SW480 (cell line): Measurements from ENCODE around the gene MRFAP1L1.
"Not testable (repeated sequence)": the region's sequence is repeated elsewhere in the genome, so short reads cannot be mapped to it uniquely, and the experiment has no call there.

Experiments
- DNase-seq: peaks from one replicate; pipeline ENCODE4 v3.0.0-alpha.2; 2016; ENCODE audit warnings: low spot score

Gene MRFAP1L1

GRCh38 chr4:6688879-6689505 lies 20.7 kb downstream of the MRFAP1L1 start:
- peak; percentile 92 for DNase-seq

DNA sequence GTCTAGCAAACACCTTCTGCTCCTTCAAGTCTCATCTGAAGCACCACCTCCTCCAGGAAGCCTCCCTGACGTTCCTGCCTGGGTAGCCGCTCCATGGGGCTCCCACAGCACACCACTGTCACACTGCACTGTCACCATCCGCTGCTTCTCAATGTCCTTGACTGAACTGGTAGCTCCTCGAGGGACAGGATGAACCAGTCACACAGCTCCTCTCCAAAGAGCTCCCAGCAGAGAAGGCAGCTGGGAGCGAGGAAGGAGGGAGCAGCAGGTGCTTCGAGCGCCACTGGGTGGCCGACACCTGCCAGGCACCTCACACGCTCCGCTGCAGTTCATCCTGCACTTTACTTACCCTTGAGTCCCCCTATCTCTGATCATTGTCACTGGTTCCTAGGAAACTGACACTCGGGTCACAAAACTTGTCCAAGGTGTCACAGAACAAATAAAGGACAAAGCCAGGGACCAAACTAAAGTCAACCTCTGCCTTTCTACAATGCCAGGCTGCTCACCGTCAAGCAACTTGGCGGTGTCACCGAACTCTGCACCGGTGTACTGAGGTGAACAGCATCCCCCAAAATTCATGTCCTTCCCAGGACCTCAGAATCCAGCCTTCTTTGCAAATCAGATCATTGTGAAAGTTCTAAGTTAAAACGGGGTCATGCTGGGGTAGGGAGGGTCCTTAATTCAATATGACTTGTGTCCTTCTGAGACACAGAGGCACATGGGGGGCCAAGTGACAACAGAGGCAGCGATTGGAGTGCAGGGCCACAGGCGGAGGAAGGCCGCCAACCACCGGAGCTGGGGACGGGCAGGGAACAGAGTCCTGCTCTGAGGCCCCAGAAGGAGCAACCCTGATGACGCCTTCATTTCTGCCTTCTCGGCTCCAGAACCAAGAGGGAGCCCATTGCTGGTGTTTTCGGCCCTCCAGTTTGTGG lies 21.5 kb downstream of the MRFAP1L1 start:
- DNase-seq, result no peak

DNA sequence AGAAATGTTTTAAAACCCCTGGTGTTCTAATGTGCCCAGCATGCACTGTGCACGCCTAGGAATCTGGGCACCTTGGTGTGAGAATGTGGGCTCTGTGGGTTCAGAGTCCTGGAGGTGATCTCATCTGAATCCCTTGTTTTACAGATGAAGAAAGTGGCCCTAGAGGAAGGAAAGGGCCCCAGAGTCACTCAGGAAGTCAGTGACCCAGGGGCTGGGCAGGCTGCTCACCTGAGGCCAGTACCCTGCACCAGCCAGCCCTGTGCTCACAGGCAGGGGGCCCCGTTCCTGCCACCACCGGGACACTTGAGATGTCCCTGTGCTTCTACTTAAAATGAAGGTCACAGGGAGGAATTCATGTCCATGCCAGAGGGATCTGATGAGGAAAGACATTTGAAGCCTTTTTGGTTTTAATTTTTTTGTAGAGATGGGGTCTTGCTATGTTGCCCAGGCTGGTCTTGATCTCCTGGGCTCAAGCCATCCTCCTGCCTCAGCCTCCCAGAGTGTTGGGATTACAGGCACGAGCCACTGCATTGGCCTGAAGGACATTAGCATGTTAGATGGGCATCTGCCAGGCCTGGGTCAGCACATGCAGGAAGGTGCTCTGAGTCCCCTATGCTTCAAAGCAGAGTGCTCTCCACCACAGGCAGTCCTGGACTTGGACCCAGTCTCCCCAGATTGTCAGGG lies 23.4 kb downstream of the MRFAP1L1 start:
- DNase-seq, result no peak

DNA sequence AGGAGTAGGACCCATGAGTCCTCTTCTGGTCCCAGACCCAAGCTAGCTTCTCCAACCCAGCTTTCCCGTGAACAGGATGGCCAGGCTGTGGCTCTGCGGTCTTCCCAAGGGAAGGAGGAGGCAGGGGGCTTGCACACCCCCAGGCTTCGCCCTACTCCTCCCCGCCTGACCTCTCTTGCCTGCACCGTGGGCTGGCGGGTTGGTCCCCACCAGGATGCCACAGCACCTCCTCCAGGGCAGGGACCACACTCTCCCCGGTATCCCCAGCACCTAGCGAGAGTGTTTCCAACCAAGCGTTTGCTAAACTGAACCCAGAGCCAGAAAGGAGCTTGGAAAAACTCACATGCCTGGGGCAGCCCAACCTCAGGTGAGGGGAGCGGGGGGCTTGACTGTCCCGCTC lies 25.0 kb downstream of the MRFAP1L1 start:
- no peak for DNase-seq

DNA sequence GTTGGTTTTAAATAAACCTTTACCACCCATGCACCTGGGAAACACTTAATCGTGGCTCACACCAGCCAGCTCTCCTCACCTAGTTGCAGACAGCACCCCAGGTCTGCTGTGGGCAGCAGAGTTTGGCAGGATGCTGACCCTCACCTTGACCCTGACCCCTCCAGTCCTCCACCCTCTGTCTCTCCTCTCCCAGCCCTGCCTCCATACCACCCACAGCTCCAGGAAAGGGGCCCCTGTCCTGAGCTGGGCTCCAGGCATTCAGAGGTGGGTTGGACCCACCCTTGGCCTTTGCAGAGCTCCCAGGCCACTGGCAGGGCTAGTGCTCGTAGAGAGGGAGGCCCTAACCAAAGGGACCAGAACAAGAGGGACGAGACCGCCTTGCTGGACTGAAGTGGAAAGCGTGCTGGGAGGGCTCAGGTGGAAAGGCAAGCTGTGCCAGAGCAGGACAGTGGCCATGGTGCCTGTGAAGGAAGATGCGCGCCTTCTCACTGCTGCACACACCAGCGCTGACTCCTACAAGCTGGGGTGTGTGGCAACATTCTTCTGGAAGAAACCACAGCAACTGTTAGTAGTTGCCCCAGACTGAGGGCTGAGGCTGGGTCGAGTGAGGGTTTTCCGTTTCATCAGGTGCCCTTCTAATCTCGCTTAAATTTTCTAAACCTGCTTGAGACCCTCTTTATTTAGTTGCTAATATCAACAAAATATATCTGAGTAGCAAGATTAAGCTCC lies 26.6 kb downstream of the MRFAP1L1 start:
- DNase-seq, result no peak

DNA sequence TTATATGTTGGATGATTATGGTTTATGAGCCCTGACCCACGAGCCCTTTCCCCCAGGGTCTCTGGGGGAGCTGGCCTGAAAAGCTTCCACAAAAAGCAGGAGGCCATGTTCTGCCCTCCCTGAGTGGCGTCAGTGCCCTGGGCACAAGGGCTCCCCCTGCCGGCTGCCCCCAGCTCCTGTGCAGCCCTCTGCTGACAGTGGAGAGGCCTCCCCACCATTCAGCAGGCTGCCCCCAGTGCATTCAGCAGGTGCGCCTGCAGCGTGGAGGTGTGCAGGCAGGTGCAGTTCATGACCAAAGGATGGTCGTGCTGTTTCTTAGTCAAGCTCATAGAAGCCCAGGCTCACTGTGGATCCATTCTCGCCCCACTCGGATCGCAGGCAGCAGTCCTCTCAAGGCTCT lies 28.5 kb downstream of the MRFAP1L1 start:
- DNase-seq, result no peak

GRCh38 chr4:6680372-6681034 lies 29.2 kb downstream of the MRFAP1L1 start:
- DNase-seq, result peak; percentile 12

- DNase-seq, result no peak
Measured at GRCh38 chr4:6676722-6677558, 32.7 kb downstream of the MRFAP1L1 start.

DNA sequence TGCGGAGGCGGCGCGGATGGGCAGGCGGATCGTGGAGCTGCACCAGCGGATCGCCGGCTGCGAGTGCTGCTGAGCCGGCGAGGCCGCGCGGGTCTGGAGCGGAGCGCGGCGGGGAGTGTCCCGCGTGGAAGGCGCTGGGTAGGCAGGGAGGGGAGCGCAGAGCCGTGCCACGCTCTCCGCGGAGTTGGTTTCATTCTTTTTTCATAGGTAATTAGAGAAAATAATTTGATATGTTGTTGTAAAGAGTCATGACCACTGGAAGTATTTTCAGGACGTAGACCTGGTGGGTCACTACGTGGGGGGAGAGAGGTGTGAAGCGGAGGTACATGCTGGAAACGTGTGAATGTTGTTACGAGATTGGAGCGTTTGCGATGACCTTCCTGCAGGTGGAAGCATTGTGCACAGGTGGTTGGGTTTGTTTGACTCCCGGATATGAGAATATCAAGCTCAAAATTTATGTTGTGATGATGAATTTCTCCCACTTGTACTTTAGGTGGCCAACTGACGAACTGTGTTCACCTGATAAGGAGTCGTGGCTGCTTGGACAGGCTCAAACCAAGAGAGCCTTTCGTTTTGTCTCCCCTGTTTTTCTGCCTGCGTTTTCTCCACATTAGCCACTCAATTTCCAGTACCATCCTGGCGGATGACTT lies 35.0 kb downstream of the MRFAP1L1 start:
- peak; percentile 73 for DNase-seq

DNA sequence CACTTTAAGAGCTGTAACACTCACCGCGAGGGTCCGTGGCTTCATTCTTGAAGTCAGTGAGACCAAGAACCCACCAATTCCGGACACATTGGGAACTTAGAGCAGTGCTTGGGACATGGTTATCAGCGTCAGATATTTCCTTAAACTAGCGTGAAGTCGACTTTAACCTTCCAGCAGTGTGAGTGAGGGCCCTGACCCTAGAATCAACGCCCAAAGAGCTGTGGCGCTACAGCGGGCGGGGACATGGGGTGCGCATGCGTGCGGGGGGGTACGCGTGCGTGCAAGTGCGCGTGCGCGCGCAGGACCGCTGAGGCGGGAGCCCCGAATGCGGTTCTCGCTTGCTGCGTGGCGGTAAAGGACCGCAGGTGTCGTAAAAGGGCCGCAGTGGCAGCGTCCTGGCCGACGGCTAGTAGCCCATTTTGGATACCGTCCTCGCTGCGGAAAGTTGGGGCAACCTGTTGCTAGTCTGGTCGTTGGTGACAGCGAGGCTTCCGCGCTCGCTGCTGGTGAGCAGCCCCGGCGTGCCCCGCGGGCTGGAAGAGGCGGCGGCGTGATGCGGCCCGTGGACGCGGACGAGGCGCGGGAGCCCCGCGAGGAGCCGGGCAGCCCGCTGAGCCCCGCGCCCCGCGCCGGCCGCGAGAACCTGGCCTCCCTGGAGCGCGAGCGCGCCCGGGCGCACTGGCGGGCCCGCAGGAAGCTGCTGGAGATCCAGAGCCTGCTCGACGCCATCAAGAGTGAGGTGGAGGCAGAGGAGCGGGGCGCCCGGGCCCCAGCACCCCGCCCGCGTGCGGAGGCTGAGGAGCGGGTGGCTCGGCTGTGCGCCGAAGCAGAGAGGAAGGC lies 35.8 kb downstream of the MRFAP1L1 start:
- peak; percentile 92 for DNase-seq

DNA sequence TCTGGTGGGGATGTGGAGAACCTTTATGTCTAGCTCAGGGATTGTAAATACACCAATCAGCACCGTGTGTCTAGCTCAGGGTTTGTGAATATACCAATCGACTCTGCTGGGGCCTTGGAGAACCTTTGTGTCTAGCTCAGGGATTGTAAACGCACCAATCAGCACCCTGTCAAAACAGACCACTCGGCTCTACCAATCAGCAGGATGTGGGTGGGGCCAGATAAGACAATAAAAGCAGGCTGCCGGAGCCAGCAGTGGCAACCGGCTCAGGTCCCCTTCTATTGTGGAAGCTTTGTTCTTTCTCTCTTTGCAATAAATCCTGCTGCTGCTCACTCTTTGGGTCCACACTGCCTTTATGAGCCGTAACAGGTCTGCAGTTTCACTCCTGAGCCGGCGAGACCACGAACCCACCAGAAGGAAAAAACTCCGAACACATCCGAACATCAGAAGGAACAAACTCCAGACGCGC lies 36.4 kb downstream of the MRFAP1L1 start:
- peak; percentile 50 for DNase-seq

GRCh38 chr4:6672541-6673190 lies 37.0 kb downstream of the MRFAP1L1 start:
- not testable (repeated sequence) for DNase-seq

GRCh38 chr4:6672131-6672530 lies 37.5 kb downstream of the MRFAP1L1 start:
- no peak for DNase-seq

GRCh38 chr4:6671648-6672047 lies 38.0 kb downstream of the MRFAP1L1 start:
- DNase-seq, result no peak

- no peak for DNase-seq
Measured at GRCh38 chr4:6668391-6668790, 41.3 kb downstream of the MRFAP1L1 start.

DNA sequence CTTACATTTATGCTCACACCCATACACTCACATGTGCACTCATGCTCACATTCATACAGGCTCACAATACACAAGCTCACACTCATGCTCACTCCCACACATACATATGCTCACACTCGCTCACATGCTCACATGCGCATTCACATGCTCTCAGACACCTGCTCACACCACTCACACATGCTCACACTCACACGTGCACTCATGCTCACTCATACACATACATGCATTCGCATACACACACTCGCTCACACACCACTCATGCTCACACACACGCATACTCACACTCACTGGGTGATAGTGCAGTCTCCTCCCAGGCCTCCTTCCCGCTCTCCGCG lies 44.4 kb downstream of the MRFAP1L1 start:
- DNase-seq, result no peak

DNA sequence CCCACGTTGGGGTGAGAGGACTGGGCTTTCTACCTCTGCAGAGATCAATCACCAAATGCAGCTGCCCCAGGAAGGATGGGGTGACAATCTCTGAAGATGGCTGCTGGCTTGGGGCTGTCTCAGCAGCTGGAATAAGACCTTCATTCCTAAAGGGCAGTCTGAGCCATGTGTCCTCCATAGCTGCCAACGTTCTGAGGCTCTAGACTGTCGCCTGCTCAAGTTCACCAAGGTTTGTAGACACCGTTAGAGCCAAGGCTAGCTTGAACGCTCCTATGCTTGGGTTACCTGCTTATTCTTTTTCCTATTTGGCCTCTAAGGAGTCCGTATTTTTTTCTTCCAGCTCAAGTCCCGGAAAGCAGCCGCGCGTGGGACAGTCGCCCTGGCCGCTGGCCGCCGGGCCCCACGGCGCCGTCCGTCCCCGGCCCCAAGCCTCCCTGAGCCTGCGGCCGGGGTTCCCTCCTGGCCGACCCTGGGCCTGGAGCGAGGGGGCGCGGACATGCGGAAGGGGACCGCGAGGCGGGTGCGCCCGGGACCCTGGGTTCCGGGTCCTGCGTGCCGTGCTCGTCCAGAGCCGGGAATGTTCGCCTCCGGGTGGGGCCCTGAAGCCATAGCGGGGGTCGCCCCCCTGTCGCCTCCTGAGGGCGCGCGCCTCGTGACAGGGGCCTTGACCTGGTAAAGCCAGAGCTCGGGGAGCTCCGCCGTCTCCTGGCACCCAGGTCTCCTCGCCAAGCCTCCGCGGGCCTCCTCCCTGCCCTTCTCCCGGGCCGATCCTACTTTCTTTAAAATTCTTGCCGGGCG lies 45.9 kb downstream of the MRFAP1L1 start:
- no peak for DNase-seq

- no peak for DNase-seq
Measured at GRCh38 chr4:6662591-6662990, 47.1 kb downstream of the MRFAP1L1 start.
